Measurements from ENCODE around the gene PWWP2B.
A peak's percentile ranks its signal among the peaks of the same experiment; 100 is the strongest.

PWWP2B gene

DNA sequence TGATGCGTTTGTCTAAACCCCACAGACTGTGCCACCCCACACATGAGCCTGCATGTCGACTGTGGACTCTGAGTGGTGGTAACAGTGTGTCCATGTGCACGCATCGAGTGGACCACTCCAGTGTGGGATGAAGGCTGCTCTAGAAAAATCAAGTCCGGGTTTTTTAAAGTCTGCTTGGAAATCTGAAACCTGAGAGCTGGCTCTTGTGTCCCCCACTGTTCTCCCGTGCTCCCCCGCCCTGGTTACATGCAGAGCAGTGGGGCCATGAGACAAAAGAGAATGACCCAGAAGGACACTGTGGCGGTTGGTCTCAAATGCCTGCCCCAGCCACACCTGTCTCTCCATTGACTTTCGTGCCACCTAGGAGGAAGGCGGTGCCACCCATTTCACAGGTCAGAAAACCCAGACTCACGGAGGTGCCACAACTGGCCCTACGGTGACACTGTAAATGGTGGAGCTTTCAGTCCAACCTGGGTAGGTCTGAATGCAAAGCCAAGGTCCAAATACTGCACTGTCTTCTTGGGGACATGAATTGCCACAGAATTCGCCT, 27.3 kb upstream of the PWWP2B start:
- H3K27me3 ChIP-seq (ENCODE audit: control insufficient read depth, low read length) = no peaks in the 10 kb centered on the region
- no peaks in the 10 kb centered on the region for H3K36me3 ChIP-seq (ENCODE audit: control insufficient read depth, low read length)
- H3F3A ChIP-seq (ENCODE audit: control insufficient read depth, insufficient read depth) = no peaks in the 10 kb centered on the region
- H3K4me2 ChIP-seq (ENCODE audit: low read length) = no peak overlapping the region
- no peak overlapping the region for H3K27ac ChIP-seq (ENCODE audit: low read depth, low read length)
- H3K9me3 ChIP-seq (ENCODE audit: control insufficient read depth, insufficient read depth, low read length) = no peaks in the 10 kb centered on the region
- H3K4me3 ChIP-seq (ENCODE audit: low read length) = no peak overlapping the region
- TF ChIP-seq, protein P1, sequence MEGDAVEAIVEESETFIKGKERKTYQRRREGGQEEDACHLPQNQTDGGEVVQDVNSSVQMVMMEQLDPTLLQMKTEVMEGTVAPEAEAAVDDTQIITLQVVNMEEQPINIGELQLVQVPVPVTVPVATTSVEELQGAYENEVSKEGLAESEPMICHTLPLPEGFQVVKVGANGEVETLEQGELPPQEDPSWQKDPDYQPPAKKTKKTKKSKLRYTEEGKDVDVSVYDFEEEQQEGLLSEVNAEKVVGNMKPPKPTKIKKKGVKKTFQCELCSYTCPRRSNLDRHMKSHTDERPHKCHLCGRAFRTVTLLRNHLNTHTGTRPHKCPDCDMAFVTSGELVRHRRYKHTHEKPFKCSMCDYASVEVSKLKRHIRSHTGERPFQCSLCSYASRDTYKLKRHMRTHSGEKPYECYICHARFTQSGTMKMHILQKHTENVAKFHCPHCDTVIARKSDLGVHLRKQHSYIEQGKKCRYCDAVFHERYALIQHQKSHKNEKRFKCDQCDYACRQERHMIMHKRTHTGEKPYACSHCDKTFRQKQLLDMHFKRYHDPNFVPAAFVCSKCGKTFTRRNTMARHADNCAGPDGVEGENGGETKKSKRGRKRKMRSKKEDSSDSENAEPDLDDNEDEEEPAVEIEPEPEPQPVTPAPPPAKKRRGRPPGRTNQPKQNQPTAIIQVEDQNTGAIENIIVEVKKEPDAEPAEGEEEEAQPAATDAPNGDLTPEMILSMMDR (IDR thresholded peaks at IDR 0.05; ENCODE audit: low read depth, low read length, poor library complexity, severe bottlenecking) = no peak
- TF ChIP-seq EZH2phosphoT487 (IDR thresholded peaks at IDR 0.05; ENCODE audit: borderline replicate concordance, low read length) = no peak
- H3K4me1 ChIP-seq (ENCODE audit: control insufficient read depth, low read length) = no peaks in the 10 kb centered on the region
- no peaks in the 10 kb centered on the region for H3K9me2 ChIP-seq (replicated peaks; ENCODE audit: control insufficient read depth, low read length)
- no peaks in the 10 kb centered on the region for H3K79me2 ChIP-seq (ENCODE audit: control insufficient read depth, low read length)
- H4K20me1 ChIP-seq (ENCODE audit: control insufficient read depth, insufficient read depth, low read depth, low read length) = no peaks in the 10 kb centered on the region

DNA sequence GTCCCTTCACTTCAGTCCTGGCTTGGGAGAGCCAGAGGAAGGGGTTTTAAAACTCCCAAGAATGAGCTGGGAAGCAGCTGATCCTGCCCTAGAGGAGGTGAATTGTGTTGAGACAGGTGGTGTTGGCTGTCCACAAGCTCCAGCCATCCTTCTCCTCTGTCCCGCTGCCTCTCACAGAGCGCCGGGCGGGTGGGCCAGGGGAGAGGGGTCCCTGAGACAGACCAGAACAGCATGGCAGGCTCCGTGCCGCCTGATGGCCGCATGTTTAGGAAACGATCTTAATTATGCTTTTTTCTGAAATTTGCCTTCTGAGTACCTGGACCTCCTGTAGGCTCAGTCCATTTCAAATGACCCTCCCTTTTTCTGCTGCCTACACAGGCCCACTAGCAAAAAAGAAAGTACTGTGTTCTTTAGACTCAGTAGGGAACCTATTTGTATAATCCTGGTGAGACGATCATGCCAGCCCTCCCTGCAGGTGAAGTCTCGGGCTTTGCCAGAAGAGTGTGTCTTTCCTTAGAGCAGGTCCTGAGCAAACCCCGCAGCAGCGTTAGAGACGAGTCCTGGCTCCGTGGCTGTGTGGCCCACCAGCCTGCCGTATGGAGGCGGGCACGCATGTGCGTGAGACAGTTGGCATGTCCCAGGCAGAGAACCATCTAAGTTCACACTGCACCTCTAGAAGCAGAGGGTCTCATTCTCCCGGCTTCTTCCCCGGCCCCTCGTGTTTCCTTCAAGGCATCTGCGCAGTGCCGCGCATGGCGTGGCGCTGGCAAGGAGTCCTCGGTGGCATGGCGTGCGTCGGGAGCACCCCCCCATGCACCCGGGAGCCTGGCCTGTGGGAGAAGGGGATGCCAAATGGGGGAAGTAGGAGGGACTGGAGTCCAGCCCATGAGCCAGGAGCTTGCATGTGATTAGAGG, 26.3 kb upstream of the PWWP2B start:
- TF ChIP-seq, protein P1 (IDR thresholded peaks at IDR 0.05; ENCODE audit: low read depth, low read length, poor library complexity, severe bottlenecking) = no peak
- no peak for TF ChIP-seq EZH2phosphoT487 (IDR thresholded peaks at IDR 0.05; ENCODE audit: borderline replicate concordance, low read length)
- Histone ChIP-seq H3K9me2 (replicated peaks; ENCODE audit: control insufficient read depth, low read length) (no peaks in the 10 kb centered on the region), H3K79me2 (ENCODE audit: control insufficient read depth, low read length) (no peaks in the 10 kb centered on the region), H3K4me3 (ENCODE audit: low read length) (no peak overlapping the region), H3K4me2 (ENCODE audit: low read length) (no peak overlapping the region), H3K27ac (ENCODE audit: low read depth, low read length) (no peak overlapping the region), H3F3A (ENCODE audit: control insufficient read depth, insufficient read depth) (no peaks in the 10 kb centered on the region), H3K4me1 (ENCODE audit: control insufficient read depth, low read length) (no peaks in the 10 kb centered on the region), H3K36me3 (ENCODE audit: control insufficient read depth, low read length) (no peaks in the 10 kb centered on the region), H3K27me3 (ENCODE audit: control insufficient read depth, low read length) (no peaks in the 10 kb centered on the region), H4K20me1 (ENCODE audit: control insufficient read depth, insufficient read depth, low read depth, low read length) (no peaks in the 10 kb centered on the region), H3K9me3 (ENCODE audit: control insufficient read depth, insufficient read depth, low read length) (no peaks in the 10 kb centered on the region)

DNA sequence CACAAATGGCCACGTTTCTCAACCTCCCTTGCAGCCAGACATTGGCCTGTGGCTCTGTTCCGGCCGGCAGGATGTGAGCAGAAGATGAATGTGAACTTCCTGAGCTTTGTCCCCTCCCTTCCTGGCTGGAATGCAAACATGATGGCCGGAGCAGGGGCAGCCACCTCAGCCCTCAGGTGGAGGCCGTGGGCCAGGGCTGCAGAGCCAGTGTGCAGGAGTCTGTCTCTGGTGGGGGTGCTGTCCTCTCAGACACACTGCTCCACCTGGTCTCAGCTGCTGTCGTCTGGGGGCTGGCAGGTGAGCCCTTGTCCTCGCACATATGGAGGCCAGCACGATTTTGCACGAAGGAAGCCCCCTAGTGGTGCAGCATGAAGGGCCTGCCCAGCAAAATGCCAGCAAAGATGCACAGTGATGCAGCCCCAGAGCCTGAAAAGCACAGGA, 25.3 kb upstream of the PWWP2B start:
- no peaks in the 10 kb centered on the region for H3K27me3 ChIP-seq (ENCODE audit: control insufficient read depth, low read length)
- no peaks in the 10 kb centered on the region for H3K9me3 ChIP-seq (ENCODE audit: control insufficient read depth, insufficient read depth, low read length)
- H3K27ac ChIP-seq (ENCODE audit: low read depth, low read length) = no peak overlapping the region
- no peaks in the 10 kb centered on the region for H3K36me3 ChIP-seq (ENCODE audit: control insufficient read depth, low read length)
- H3K9me2 ChIP-seq (replicated peaks; ENCODE audit: control insufficient read depth, low read length) = no peaks in the 10 kb centered on the region
- H3K4me3 ChIP-seq (ENCODE audit: low read length) = no peak overlapping the region
- no peaks in the 10 kb centered on the region for H3K4me1 ChIP-seq (ENCODE audit: control insufficient read depth, low read length)
- no peak overlapping the region for H3K4me2 ChIP-seq (ENCODE audit: low read length)
- no peaks in the 10 kb centered on the region for H4K20me1 ChIP-seq (ENCODE audit: control insufficient read depth, insufficient read depth, low read depth, low read length)
- H3F3A ChIP-seq (ENCODE audit: control insufficient read depth, insufficient read depth) = no peaks in the 10 kb centered on the region
- H3K79me2 ChIP-seq (ENCODE audit: control insufficient read depth, low read length) = no peaks in the 10 kb centered on the region
- TF ChIP-seq EZH2phosphoT487 (IDR thresholded peaks at IDR 0.05; ENCODE audit: borderline replicate concordance, low read length) = no peak
- TF ChIP-seq, protein P1 (IDR thresholded peaks at IDR 0.05; ENCODE audit: low read depth, low read length, poor library complexity, severe bottlenecking) = peak; percentile 75
